Stimulated activated CD8-positive, alpha-beta memory T cell treated with anti-CD3 and anti-CD28 coated beads, Interleukin-7, amount 100 ng/mL, for 1 hour (primary cell): Measurements from ENCODE around the gene COMMD4.
"Not testable (repeated sequence)": the region's sequence is repeated elsewhere in the genome, so short reads cannot be mapped to it uniquely, and the experiment has no call there.

Experiments used
- DNase-seq, 2 donors: peaks; one replicate each; pipeline ENCODE4 v3.0.0-alpha.2; 2020; ENCODE audit warnings: low read depth in 2 of 2

The COMMD4 gene

DNA sequence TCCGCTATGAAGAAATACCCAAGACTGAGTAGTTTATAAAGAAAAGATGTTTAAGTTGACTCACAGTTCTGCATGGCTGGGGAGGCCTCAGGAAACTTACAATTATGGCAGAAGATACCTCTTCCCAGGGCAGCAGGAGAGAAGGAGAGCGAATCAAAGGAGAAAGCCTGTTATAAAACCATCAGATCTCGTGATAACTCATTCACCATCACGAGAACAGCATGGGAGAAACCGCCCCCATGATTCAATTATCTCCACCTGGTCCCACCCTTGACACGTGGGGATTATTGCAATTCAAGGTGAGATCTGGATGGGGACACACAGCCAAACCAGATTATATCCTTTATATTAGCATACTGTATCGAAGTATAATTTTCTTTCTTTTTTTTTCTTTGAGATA lies 3.8 kb upstream of the COMMD4 start:
- not testable (repeated sequence) for DNase-seq

DNA sequence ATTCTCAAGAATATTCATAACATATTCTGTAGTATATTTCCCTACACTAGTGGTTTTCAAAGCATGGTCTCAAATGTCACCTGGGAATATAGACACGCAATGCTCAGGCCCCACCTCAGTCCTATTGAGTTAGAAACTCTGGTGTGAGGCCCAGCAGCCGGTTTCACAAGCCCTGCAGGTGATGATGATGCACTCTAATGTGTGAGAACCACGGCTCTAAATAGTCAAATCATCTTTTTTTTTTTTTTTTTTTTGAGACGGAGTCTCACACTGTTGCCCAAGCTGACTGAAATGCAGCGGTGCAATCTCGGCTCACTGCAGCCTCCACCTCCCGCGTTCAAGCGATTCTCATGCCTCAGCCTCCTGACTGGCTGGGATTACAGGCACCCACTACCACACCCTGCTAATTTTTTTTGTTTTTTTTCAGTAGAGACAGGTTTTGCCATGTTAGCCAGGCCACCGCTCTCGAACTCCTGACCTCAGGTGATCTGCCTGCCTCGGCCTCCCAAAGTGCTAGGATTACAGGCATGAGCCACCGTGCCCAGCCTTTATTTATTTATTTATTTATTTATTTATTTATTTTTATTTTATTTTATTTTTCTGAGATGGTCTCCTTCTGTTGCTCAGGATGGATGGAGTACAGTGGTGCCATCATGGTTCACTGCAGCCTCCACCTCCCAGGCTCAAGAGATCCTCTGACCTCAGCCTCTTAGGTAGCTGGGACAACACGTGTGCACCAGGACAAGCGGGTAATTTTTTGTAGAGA lies 2.0 kb upstream of the COMMD4 start:
- DNase-seq: not testable (repeated sequence)

DNA sequence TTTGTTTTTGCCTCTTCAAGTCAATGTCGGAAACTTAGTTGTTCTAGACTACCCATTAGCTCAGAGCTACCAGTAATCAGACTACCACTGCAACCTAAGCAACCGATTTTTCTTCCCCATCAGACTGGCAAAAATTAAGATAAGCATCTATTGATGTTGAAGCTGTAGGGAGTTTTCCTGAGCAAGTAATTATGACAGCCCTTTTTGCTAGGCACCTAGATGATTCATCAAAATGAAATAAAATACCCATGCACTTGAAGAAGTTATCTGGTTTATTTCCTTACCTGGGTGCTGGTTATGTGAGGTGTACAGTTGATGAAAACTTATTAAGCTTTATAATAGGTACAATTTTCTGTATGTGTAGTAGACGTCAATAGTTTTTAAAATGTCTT lies 554 bp upstream of the COMMD4 start:
- DNase-seq: no peak

DNA sequence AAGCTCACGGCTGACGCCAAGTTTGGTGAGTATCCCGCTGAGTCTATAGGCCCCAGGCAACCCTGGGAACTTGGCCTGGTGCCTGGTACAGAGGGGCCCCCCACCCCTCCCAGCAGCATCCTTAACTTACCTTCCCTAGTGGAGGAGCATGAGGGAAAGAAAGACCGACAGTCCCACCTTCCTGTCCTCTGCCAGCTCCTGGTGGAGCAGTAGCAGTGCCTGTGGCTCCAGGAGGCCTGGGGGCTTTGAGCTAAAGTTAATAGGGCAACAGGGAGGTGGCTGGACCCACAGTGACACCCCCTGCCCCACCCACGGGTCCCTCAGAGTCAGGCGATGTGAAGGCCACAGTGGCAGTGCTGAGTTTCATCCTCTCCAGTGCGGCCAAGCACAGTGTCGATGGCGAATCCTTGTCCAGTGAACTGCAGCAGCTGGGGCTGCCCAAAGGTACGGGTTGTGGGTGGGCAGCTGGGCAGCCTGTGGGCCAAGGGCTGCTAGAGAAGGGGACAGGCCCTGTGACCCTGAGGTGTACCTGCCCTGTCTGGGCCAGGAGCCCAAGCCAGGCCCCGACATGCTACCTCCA lies 2.9 kb downstream of the COMMD4 start:
- no peak for DNase-seq

DNA sequence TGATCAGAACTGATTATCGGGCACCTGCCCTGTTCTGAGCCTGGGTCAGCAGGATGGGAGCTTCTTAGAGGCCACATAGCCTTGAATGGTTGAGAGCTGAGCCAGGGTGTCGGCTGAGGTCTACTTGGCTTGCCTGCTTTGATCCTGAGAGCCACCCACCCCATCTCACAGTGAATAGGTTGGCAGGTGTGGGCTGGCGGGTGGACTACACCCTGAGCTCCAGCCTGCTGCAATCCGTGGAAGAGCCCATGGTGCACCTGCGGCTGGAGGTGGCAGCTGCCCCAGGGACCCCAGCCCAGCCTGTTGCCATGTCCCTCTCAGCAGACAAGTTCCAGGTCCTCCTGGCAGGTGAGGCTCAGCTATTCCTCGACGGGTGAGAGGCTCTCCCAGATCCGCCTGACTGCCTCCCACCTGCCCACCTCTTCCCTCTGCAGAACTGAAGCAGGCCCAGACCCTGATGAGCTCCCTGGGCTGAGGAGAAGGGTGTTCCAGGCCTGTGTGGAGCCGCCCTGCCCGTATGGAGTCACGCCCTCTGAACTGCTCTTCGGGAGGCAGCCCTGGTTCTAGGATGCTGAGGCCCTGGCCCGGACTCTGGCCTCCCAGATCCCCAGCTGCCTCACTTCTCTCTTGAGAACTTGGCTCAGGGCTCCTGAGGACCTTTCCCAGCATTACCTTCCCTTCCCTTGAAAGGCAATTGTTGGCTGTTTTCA lies 3.8 kb downstream of the COMMD4 start:
- no peak for DNase-seq

DNA sequence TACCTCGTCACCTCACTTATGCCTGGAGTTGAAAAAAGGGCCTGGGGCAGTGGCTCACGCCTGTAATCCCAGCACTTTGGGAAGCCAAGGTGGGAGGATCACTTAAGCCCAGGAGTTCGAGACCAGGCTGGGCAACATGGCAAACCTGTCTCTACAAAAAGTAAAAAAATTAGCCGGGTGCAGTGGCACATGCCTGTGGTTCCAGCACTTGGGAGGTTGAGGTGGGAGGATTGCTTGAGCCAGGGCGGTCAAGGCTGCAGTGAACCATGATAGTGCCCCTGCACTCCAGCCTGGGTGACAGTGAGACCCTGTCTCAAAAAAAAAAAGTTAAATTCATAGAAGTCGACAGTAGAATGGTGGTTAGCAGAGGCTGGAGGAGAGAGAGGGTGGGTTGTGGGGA lies 6.4 kb downstream of the COMMD4 start:
- no peak for DNase-seq

DNA sequence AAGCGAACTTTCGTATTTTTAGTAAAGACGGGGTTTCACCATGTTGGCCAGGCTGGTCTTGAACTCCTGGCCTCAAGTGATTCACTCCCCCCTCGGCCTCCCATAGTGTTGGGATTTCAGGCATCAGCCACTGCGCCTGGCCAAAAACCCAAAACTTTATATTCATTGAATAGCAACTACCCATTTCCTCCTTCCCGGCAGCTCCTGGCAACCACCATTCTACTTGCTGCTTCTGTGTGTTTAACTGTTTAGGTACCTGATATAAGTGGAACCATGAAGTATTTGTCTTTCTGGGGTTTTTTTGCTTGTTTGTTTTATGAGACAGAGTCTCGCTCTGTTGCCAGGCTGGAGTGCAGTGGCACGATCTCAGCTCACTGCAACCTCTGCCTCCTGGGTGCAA lies 8.1 kb downstream of the COMMD4 start:
- not testable (repeated sequence) for DNase-seq

DNA sequence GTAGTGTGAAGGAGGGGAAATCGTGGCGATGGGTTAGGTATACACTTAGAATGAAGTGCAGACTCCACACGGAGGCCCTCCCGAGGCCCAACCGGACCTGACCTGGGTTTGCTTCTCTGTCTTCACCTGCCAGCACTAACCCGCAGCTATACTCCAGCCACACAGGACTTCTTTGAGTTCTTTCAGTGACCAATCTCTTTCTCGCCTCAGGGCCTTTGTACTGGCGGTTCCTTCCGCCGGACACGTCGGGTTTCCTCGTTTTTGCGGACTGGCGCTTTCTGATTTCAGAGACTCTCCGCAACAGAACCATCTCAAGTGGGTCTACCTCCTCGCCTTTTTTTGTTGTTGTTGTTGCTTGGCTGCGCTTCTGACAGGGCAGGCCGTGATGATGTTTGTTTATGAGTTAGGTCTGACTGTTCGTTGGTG lies 10.9 kb downstream of the COMMD4 start, which contains the start of gene NEIL1:
Gene NEIL1, plus strand, starts transcription at position 244 of the 426 bp plus-strand sequence. CDS start 1,867 bp downstream, outside the sequence.
- DNase-seq: no peak

DNA sequence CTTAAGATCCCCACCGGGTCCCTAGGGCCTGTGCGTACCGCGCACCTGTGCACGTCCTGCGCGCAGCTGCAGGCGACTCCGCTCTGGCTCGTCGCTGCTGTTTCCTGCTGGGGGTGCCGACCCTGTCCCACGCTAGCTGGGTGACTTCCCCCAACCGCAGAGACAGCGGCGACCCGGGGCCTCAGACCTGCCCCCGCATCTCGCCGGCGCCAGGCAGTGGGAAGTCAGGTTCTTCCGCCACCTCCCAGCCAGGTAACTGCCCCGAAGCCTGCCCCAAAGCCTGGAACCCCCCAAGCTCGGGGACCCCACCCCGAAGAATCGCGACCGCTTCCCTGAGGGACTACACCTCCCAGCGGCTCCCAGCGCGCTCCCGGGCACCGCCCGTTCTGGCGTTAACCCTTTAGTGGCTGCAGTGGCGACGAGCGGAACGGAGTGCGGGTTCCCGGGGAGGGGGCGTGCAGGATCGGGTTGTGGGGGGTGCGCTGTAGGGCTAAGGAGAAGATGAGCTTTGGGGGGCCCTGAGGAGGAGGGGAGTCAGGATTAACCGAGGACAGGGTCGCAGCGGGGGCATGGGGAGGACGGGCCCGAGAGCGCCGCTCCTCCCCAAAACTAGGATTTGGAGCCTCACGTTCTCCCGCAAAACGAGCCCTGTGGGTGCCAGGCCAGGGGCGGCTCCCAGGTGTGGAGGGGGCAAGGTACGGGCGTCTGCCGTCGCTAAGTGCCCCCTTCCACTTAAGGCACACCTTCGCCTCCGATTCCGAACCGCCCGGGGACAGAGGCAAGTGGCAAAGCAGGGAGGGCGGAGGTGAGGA lies 11.6 kb downstream of the COMMD4 start:
- DNase-seq: peak in 1 of 2 donors; percentile 11

DNA sequence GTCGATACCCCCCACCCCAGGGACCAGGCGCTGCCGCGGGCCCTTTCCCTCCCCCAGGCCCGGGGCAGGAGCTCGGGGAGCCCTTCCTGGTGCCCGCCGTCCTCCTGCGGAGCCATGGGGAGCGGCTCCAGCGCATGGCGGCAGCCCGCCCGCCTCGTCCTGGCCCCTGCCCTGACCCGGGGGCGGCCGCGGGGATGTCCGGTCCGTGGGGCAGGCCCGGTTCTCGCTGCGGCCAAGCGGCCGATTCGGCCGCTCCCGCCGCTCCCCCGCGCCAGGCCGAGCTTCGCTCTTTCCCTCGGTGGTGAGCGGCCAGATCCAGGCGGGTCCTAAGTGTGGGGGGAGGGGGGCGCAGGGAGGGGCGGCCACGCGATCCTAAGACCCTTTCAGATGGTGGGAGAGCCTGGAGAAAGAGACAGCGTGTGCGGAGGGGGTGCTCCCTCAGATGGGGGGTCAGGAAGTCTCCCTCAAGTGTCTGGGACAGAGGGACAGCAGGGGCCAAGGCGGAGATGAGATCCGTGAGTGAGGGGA lies 12.2 kb downstream of the COMMD4 start:
- DNase-seq: no peak

DNA sequence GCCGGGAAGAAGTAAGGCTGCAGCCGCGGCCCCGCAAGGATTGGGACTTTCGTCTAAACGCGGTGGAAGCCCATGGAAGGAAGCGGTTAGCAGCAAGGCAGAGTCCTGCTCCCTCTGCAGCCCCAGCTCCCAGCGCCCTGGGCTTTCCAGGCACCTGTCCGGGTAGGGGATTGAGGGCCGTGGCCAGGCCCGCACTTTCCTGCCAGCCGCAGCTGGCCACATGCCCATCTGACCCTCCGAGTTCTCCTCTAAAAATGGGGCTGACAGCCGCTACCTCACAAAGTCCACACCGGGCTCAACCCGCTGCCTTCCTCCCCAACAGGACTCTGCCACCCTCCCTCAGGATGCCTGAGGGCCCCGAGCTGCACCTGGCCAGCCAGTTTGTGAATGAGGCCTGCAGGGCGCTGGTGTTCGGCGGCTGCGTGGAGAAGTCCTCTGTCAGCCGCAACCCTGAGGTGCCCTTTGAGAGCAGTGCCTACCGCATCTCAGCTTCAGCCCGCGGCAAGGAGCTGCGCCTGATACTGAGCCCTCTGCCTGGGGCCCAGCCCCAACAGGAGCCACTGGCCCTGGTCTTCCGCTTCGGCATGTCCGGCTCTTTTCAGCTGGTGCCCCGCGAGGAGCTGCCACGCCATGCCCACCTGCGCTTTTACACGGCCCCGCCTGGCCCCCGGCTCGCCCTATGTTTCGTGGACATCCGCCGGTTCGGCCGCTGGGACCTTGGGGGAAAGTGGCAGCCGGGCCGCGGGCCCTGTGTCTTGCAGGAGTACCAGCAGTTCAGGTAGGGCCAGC lies 12.9 kb downstream of the COMMD4 start:
- DNase-seq: no peak

DNA sequence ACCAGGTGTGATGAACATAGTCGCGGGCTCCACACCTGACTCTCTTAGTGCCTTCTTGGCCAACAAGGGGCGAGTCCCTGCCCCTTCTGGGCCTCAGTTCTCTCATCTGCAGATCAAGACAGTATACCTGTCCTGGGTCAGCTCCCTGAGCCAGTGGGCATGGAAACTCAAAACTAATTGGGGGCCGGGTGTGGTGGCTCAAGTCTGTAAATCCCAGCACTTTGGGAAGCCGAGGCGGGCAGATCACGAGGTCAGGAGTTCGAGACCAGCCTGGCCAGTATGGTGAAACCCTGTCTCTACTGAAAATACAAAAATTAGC lies 13.4 kb downstream of the COMMD4 start:
- DNase-seq: not testable (repeated sequence)

DNA sequence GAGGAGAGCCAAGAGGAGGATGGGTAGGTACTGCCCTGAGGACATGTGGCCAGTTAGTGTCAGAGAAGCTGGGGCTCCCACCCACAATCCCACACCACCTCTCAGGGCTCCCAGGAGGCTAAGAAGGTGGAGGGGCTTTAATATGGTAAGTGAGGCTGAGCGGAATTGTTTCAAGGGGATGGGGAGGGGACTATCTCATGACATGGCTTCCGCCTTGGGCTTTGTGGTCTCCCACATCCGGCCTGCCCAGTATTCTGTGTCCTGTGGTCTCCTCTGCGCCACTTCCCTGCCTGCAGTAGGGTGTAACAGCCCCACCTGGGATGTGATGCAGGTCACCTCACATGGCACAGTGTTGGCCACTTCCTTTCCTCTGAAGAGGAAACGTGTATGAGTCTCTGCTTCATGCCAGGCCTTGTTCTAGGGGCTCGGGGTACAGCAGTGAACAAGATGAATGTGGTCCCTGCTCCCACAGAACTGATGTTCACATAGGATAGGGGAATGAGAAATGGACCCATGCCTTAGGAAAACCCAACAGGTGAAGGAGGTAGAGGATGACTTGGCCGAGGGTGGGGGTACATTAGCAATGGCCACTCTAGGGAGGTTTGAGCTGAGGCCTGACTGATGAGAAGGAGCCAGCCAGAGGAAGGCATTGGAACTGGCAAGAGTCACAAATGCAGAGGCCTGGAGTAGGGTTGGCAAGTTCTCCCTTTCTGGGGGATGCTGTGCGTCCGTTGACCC lies 14.2 kb downstream of the COMMD4 start:
- DNase-seq: peak; percentile 52 to 59

DNA sequence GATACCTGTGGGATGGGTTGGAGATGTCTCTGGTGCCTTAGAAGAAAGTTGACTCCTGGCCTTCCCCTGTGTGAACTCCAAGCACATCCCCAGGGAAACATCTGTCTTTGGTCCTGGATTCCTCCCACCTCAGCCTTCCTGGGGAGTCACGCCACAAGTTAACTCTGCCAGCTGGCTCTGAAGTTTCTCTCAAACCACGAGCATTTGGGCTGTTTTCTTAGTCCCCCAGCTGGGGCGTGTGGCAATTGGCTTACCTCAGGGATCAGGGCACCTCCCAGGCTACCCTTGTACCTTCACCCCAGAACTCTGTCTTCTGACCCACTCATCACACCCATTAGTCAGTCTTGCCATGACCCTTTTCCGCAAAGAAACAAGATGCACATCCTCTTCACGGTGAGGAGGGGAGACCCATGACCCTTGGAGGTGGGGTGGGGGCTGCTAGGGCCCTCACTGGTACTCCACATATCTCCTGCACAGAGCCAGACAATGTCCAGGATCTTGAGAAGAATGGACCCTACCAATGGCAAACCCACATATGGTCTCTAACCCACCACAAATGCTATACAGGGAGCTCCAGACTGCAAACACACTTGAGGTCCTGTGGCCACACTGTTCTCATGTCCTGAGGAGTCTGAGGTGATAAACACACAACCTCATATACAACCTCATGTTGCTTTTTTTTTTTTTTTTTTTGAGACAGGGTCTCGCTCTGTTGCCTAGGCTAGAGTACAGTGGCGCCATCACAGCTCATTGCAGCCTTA lies 14.9 kb downstream of the COMMD4 start:
- DNase-seq: no peak

DNA sequence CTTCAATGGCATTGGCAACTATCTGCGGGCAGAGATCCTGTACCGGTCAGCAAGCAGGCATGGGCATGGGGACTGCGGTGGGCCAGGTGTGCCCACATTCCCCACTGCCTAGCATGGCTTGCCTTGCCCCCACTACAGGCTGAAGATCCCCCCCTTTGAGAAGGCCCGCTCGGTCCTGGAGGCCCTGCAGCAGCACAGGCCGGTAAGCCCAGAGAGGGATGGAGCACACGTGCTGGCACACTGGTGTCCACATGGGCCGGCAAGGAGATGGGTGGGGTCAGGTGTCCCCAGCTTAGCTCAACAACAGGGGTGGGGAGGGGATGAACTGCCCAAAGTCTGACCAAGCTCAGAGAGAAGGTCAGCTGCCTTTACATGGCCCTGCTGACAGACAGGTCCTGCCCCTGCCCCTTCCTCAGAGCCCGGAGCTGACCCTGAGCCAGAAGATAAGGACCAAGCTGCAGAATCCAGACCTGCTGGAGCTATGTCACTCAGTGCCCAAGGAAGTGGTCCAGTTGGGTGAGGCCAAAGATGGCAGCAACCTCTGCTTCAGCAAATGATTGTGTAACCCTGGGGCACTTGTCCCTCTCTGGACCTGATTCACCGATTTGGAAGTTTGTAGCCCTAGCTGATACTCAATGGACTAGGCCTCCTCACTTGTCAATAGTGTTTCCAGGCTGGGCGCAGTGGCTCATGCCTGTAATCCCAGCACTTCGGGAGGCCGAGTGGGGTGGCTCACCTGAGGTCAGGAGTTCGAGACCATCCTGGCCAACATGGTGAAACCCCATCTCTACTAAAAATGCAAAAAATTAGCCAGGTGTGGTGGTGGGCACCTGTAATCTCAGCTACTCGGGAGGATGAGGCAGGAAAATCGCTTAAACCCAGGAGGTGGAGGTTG lies 16.6 kb downstream of the COMMD4 start:
- no peak for DNase-seq

DNA sequence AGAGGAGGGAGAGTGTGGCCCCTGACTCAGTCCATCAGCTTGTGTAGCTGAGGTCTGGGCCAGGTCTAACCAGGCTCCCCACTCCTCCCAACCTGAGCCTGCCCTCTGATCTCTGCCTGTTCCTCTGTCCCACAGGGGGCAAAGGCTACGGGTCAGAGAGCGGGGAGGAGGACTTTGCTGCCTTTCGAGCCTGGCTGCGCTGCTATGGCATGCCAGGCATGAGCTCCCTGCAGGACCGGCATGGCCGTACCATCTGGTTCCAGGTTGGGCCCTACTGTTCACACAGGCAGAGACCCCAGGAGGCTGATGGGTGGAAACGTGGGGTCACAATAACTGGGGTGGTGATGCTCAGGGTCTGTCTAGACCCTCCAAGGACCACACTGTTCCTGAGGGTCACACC lies 17.7 kb downstream of the COMMD4 start:
- no peak for DNase-seq

DNA sequence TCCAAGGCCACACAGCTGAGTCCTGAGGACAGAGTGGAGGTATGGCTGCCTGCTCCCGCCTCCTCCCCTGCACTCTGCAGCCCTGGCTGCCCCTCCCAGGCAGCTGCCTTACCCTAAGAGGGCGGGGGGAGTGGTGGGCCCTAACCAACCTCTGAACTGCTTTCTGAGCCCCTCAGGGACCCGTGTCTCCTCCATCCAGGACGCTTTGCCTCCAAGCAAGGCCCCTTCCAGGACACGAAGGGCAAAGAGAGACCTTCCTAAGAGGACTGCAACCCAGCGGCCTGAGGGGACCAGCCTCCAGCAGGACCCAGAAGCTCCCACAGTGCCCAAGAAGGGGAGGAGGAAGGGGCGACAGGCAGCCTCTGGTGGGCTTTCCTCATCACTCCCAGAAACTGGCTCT lies 18.6 kb downstream of the COMMD4 start:
- DNase-seq: no peak

DNA sequence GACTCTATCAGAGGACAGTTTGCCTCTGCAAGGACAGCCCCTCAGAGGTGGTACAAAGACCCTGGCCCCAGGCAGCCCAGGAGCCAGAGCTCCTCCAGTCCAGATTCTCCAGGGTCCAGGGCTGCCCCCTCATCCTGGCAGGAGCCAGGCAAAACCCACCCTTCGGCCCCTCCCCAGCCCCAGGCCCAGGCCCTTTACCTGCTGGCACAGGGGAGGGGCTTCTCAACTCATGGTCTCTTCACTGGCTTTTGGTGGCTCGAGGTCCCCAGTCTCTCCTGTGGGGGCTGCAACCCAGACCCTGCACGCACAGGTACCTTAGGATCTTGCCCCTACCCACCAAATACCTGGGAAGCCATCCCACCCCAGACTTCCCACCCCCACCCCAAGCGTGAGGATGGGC lies 19.5 kb downstream of the COMMD4 start:
- DNase-seq: no peak

DNA sequence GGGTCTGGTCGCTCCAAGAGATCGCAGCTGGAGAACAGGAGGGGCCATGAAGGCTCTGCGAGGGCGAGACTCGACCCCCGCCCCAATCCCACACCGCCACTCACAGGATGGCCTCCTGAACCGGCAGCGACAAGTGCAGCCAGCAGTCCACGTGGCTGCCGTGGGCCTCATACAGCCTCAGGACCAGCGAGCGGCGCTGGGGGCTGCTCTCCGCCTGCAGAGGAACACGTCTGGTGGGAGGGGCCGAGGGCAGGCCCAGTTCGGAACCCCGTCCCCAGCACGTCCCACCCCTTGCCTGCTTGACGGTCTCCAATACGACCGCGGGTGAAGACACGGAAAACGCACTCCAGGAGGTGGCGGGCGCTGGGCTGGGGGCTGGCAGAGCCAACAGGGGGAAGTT lies 20.1 kb downstream of the COMMD4 start:
- DNase-seq: no peak
